GM23248 (cell line): ENCODE data around the gene PCSK4. TPM values are rescaled to one million over a fixed set of nuclear protein-coding genes. Genes with fewer than 3 reads are reported as not detected.

Experiments used
- DNase-seq: peaks from one replicate; pipeline ENCODE4 v3.0.0-alpha.2; 2015
- H2AFZ ChIP-seq: fragments of 200-600 bp; sonication (generic); 2 replicates; pipeline ENCODE4 v1.6.1; 2016; ENCODE audit warnings: antibody characterized with exemption
- H3F3A ChIP-seq: fragments of 200-600 bp; sonication (generic); 2 replicates; pipeline ENCODE4 v1.6.1; 2016; ENCODE audit warnings: mild to moderate bottlenecking, antibody characterized with exemption, mixed run types; ENCODE audit not compliant: insufficient read depth
- H3K27ac ChIP-seq: fragments of 200-600 bp; sonication (generic); 2 replicates; pipeline ENCODE4 v1.5.1; 2016; ENCODE audit warnings: mild to moderate bottlenecking
- H3K27me3 ChIP-seq: fragments of 200-600 bp; sonication (generic); replicated peaks from 2 replicates; pipeline ENCODE4 v1.6.1; 2016; ENCODE audit warnings: mild to moderate bottlenecking; ENCODE audit not compliant: insufficient read depth
- H3K36me3 ChIP-seq: fragments of 200-600 bp; sonication (generic); 2 replicates; pipeline ENCODE4 v1.6.1; 2016; ENCODE audit warnings: low read depth, mild to moderate bottlenecking
- H3K4me1 ChIP-seq: fragments of 200-600 bp; sonication (generic); 2 replicates; pipeline ENCODE4 v1.6.1; 2016; ENCODE audit warnings: mild to moderate bottlenecking; ENCODE audit not compliant: insufficient read depth
- H3K4me2 ChIP-seq: fragments of 200-600 bp; sonication (generic); one replicate; pipeline ENCODE4 v1.6.1; 2016; ENCODE audit warnings: mild to moderate bottlenecking; ENCODE audit not compliant: unreplicated experiment
- H3K4me3 ChIP-seq: fragments of 200-600 bp; sonication (generic); 2 replicates; pipeline ENCODE4 v1.5.1; 2016; ENCODE audit warnings: mild to moderate bottlenecking
- H3K79me2 ChIP-seq: fragments of 200-600 bp; sonication (generic); 2 replicates; pipeline ENCODE4 v1.6.1; 2016; ENCODE audit warnings: mild to moderate bottlenecking; ENCODE audit not compliant: insufficient read depth
- H3K9ac ChIP-seq: fragments of 200-600 bp; sonication (generic); 2 replicates; pipeline ENCODE4 v1.6.1; 2016; ENCODE audit warnings: mild to moderate bottlenecking
- H3K9me2 ChIP-seq: fragments of 200-600 bp; sonication (generic); 2 replicates; pipeline ENCODE4 v1.6.1; 2016; ENCODE audit warnings: mixed run types, mild to moderate bottlenecking, moderate library complexity; ENCODE audit not compliant: insufficient read depth
- H3K9me3 ChIP-seq: fragments of 200-600 bp; sonication (generic); one replicate; pipeline ENCODE4 v1.6.1; 2017; ENCODE audit warnings: low read depth
- H4K20me1 ChIP-seq: fragments of 200-600 bp; sonication (generic); 2 replicates; pipeline ENCODE4 v1.6.0; 2016; ENCODE audit not compliant: insufficient read depth
- EZH2 ChIP-seq: fragments of 200-600 bp; sonication (generic); IDR thresholded peaks from 2 replicates; pipeline ENCODE4 v1.6.1; 2018; ENCODE audit warnings: antibody characterized with exemption, mild to moderate bottlenecking; ENCODE audit not compliant: insufficient read depth, poor library complexity, severe bottlenecking
- EZH2phosphoT487 ChIP-seq: fragments of 200-600 bp; sonication (generic); IDR thresholded peaks from 2 replicates; pipeline ENCODE4 v1.6.1; 2018; ENCODE audit warnings: antibody characterized with exemption, moderate library complexity, mild to moderate bottlenecking, low read depth; ENCODE audit not compliant: insufficient read depth
- WGBS, 2 experiments: methylation state at CpG; one replicate each; pipeline ENCODE4 v1.1.6; 2015 to 2017; ENCODE audit warnings: low lambda C conversion rate in 2 of 2, low coverage in 1 of 2; ENCODE audit errors: missing lambda C conversion rate in 2 of 2; 5-methylcytosine and 5-hydroxymethylcytosine counted together
- in situ Hi-C: fragments of 300-500 bp; cut with MboI; formaldehyde crosslinking; loops from 2 replicates; pipeline ENCODE4 v1.15.0; 2020
- polyA plus RNA-seq: library from polyadenylated mRNA; unstranded; fragments of >200 nt; fragmentation: Nextera tagmentation; extraction: Ambion mirVana; gene quantifications from 2 replicates; pipeline ENCODE4 v1.2.1, GENCODE V29; 2016
- total RNA-seq: library from RNA; depleted of rRNA; stranded (reverse); fragments of >200 nt; shearing (Covaris generic); gene quantifications from 2 replicates; pipeline ENCODE4 v1.2.3, GENCODE V29; 2014

PCSK4 gene
- total and polyA plus RNA-seq, 2 experiments from 2014 or later, result 0.28 to 0.76 TPM

DNA sequence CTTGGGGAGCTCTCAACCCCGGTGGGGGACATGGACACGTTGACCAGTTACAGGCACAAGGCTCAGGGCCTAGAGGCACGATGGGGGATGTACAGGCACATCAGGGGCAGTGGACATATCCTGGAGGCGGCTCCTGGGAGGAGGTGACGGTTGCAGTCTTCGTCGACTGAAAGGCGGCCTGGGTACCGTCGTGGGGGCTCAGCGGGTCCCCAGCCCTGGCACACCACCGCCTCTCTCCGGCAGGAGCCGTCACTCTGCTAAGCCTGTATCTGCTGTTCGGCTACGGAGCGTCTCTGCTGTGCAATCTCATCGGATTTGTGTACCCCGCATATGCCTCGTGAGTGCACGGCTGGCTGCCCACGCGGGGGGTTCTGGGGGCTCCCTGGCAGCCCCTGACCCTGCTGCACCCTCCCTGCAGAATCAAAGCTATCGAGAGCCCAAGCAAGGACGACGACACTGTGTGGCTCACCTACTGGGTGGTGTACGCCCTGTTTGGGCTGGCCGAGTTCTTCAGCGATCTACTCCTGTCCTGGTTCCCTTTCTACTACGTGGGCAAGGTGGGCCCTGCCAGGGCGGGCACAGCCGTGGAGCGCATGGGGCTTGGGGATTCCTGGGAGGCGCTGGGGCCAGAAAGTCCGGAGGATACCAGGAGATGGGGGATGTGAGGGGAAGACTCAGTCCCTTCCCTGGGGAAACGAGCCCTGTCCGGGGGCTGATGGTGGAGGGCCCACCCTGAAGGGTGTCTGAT is 5.1 kb upstream of the PCSK4 start:
- in situ Hi-C loops, result no loop called here
- 64 to 66% methylated on average over 37 of the region's 37 CpGs for WGBS, 2 experiments

DNA sequence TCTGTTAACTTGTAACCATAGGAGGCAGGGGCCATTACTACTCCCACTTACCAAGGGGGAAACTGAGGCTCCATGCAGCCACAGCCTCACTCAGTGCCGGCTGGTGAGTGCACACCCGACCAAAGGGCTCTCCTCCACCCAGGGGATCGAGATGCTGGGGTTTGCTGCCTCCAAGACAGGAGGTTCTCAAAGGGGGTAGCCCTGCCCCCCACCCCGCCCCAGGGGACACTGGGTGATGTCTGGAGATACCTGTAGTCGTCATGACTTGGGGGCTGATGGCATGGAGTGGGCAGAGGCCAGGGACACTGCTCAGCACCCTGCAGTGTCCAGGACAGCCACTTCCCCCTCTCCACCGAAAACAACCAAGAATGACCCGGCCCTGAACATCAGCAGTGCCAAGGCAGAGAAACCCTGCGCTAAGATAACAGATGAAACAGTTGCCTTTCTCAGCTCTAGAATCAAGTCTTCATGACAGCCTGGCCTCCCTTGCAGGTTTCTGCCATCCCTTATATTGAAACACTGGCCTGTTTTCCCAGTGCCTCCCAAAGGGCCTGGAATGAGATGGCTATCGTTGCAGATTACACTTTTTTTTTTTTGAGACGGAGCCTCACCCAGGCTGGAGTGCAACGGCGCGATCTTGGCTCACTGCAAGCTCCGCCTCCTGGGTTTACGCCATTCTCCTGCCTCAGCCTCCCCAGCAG is 4.1 kb upstream of the PCSK4 start:
- H3K9me2 ChIP-seq, result no peaks in the 10 kb centered on the region
- H3F3A ChIP-seq, result no peaks in the 10 kb centered on the region
- no peaks in the 10 kb centered on the region for H3K27me3 ChIP-seq
- in situ Hi-C loops, result no loop called here
- DNase-seq, result no peak
- H3K9ac ChIP-seq, result no peak overlapping the region
- H3K4me3 ChIP-seq, result no peak overlapping the region
- H4K20me1 ChIP-seq, result no peaks in the 10 kb centered on the region
- no peak overlapping the region for H2AFZ ChIP-seq
- H3K4me1 ChIP-seq, result no peaks in the 10 kb centered on the region
- no peaks in the 10 kb centered on the region for H3K36me3 ChIP-seq
- TF ChIP-seq EZH2phosphoT487 (no peak), EZH2 (no peak)
- H3K4me2 ChIP-seq, result no peak overlapping the region
- whole genome bisulfite sequencing, 2 experiments, result 38 to 42% methylated on average over 14 to 15 of the region's 15 CpGs
- no peaks in the 10 kb centered on the region for H3K9me3 ChIP-seq
- H3K27ac ChIP-seq, result no peak overlapping the region
- H3K79me2 ChIP-seq, result no peaks in the 10 kb centered on the region

More for the DNA sequence above, 5.1 kb upstream of the PCSK4 start:
- Histone ChIP-seq H3K79me2 (no peaks in the 10 kb centered on the region), H2AFZ (no peak overlapping the region), H4K20me1 (no peaks in the 10 kb centered on the region), H3K4me2 (no peak overlapping the region), H3F3A (no peaks in the 10 kb centered on the region), H3K27me3 (no peaks in the 10 kb centered on the region), H3K4me3 (no peak overlapping the region), H3K27ac (no peak overlapping the region), H3K9ac (no peak overlapping the region), H3K4me1 (no peaks in the 10 kb centered on the region), H3K9me3 (no peaks in the 10 kb centered on the region), H3K9me2 (no peaks in the 10 kb centered on the region), H3K36me3 (no peaks in the 10 kb centered on the region)
- no peak for TF ChIP-seq EZH2
- TF ChIP-seq EZH2phosphoT487, result no peak
- DNase-seq, result no peak

DNA sequence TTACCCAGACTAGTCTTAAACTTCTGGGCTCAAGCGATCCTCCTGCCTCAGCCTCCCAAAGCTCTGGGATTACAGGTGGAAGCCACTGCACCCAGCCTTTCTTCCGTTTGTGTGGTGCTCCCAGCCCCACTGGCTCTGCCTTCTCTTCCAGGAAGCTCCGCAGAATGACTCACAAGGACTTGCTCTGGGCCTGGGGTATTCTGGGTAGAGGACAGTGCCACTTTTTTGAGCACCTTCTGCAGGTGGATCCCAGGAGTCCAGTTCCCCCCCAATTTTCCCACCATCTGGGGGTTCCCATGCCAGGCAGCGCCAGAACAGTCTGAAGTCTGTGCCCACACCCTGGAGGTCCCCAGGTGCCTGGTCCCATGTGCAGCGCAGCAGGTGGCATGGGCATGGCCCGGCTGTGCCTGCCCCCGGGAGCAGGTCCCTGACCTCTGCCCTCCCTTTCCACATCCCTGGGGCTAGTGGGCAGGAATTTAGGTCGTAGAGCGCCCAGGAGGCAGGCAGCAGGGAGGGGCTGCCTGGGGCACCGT is 2.4 kb upstream of the PCSK4 start:
- Histone ChIP-seq H3K9me3 (no peaks in the 10 kb centered on the region), H2AFZ (no peak overlapping the region), H3K9ac (no peak overlapping the region), H3K27me3 (no peaks in the 10 kb centered on the region), H3K4me1 (no peaks in the 10 kb centered on the region), H3K79me2 (no peaks in the 10 kb centered on the region), H3F3A (no peaks in the 10 kb centered on the region), H3K27ac (no peak overlapping the region), H4K20me1 (no peaks in the 10 kb centered on the region), H3K4me3 (no peak overlapping the region), H3K4me2 (no peak overlapping the region), H3K36me3 (no peaks in the 10 kb centered on the region), H3K9me2 (no peaks in the 10 kb centered on the region)
- peak; percentile 60 for DNase-seq
- TF ChIP-seq EZH2phosphoT487 (no peak), EZH2 (no peak)
- in situ Hi-C loops, result no loop called here
- WGBS, 2 experiments, result 35 to 44% methylated on average over 9 to 10 of the region's 10 CpGs

DNA sequence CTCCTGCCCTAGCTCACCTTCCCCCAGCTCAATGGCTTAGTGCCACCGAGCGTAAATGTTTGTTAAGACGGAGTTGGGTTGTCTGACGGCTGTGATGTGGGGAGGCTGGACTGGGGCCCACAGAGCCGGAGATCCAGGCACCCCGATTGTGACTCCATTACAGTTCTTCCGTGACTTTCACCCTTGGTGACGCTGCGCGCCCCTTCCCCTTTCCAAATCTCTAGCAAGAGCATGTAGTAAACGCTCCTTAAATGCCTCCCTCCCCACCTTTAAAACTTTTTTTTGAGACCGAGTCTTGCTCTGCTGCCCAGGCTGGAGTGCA is 1.7 kb upstream of the PCSK4 start:
- Histone ChIP-seq H2AFZ (no peak overlapping the region), H3K4me1 (no peaks in the 10 kb centered on the region), H3K9ac (no peak overlapping the region), H3K4me2 (no peak overlapping the region), H3K9me2 (no peaks in the 10 kb centered on the region), H3K4me3 (no peak overlapping the region), H3K79me2 (no peaks in the 10 kb centered on the region), H3K36me3 (no peaks in the 10 kb centered on the region), H3F3A (no peaks in the 10 kb centered on the region), H3K27ac (no peak overlapping the region), H3K9me3 (no peaks in the 10 kb centered on the region), H4K20me1 (no peaks in the 10 kb centered on the region), H3K27me3 (no peaks in the 10 kb centered on the region)
- no peak for DNase-seq
- 31 to 33% methylated on average over 12 of the region's 12 CpGs for WGBS, 2 experiments
- TF ChIP-seq EZH2, result no peak
- TF ChIP-seq EZH2phosphoT487, result no peak
- in situ Hi-C loops, result no loop called here
